GM12878 (cell line): ENCODE measurements around the gene CRMP1. TPM values are rescaled to one million over a fixed set of nuclear protein-coding genes. Genes with fewer than 3 reads are reported as not detected.

Experiments used
- ATAC-seq: fragments of 200-7000 bp; cut with Tn5 transposase; 3 replicates; pipeline ENCODE4 v1.9.1; 2020; ENCODE audit warnings: mild to moderate bottlenecking, moderate library complexity
- BruUV-seq: library from RNA; stranded (reverse); fragments of 400-500 nt; replicated peaks from 2 replicates; lab custom pipeline; 2021; lab: Mats Ljungman, UMichigan
- CTCF ChIA-PET: fragments of 300-600 bp; sonication (Branson Sonifier 250); formaldehyde crosslinking; extraction: SDS; loops from one replicate; lab custom pipeline; 2021; ENCODE audit warnings: inconsistent platforms; lab: Yijun Ruan, JAX
- POLR2A ChIA-PET: fragments of 350-600 bp; formaldehyde crosslinking; extraction: SDS; loops from one replicate; lab custom pipeline; 2021; ENCODE audit warnings: inconsistent platforms; lab: Charles Lee
- RAD21 ChIA-PET: fragments of 300-600 bp; sonication (Branson Sonifier 250); formaldehyde crosslinking; loops from one replicate; lab custom pipeline; 2023; ENCODE audit warnings: antibody characterized with exemption; ENCODE audit not compliant: unreplicated experiment; lab: Charles Lee
- SMC1A ChIA-PET: fragments of 300-600 bp; sonication (Branson Sonifier 250); formaldehyde crosslinking; loops from one replicate; lab custom pipeline; 2023; ENCODE audit not compliant: unreplicated experiment, uncharacterized antibody; lab: Charles Lee
- DNase-seq: peaks from one replicate; pipeline ENCODE4 v3.0.0-alpha.2; 2011; ENCODE audit warnings: low read depth, low spot score
- FAIRE-seq: peaks from 3 replicates; lab custom pipeline; 2011; peaks lifted over from hg19 to GRCh38; lab: Jason Lieb, UNC
- H2AFZ ChIP-seq: 2 replicates; pipeline ENCODE4 v1.6.0; 2011; ENCODE audit warnings: low read depth, low read length, control low read depth; ENCODE audit not compliant: control insufficient read depth
- H3K27ac ChIP-seq: 2 replicates; pipeline ENCODE4 v1.5.1; 2011; ENCODE audit warnings: control low read depth; ENCODE audit not compliant: control insufficient read depth, insufficient read depth
- H3K27me3 ChIP-seq, 2 experiments: replicated peaks in 1 of 2; 2 replicates each; pipeline versions ENCODE4 v1.6.0 to v1.6.1; 2011; ENCODE audit warnings: low read length in 1 of 2; ENCODE audit not compliant: control insufficient read depth in 2 of 2, insufficient read depth in 2 of 2
- H3K36me3 ChIP-seq, 2 experiments: 2 replicates each; pipeline ENCODE4 v1.5.1; 2011; ENCODE audit warnings: low read length in 1 of 2; ENCODE audit not compliant: control insufficient read depth in 2 of 2, insufficient read depth in 2 of 2
- H3K4me1 ChIP-seq: 2 replicates; pipeline ENCODE4 v1.6.1; 2011; ENCODE audit warnings: mild to moderate bottlenecking, low read length, moderate library complexity, mixed read lengths; ENCODE audit not compliant: control insufficient read depth, insufficient read depth
- H3K4me2 ChIP-seq: 2 replicates; pipeline ENCODE4 v1.6.0; 2011; ENCODE audit warnings: control low read depth; ENCODE audit not compliant: control insufficient read depth, insufficient read depth
- H3K4me3 ChIP-seq: fragments of 200-600 bp; sonication (generic); 2 replicates; pipeline ENCODE4 v1.5.1; 2016
- H3K79me2 ChIP-seq: 2 replicates; pipeline ENCODE4 v1.6.0; 2011; ENCODE audit warnings: low read length; ENCODE audit not compliant: control insufficient read depth, insufficient read depth
- H3K9ac ChIP-seq: 2 replicates; pipeline ENCODE4 v1.8.0; 2011; ENCODE audit warnings: low read length, control low read depth, mixed read lengths; ENCODE audit not compliant: control insufficient read depth, insufficient read depth
- H3K9me3 ChIP-seq: replicated peaks from 3 replicates; pipeline ENCODE4 v1.5.1; 2011; ENCODE audit warnings: mild to moderate bottlenecking, low read length; ENCODE audit not compliant: control insufficient read depth, insufficient read depth
- H4K20me1 ChIP-seq: 2 replicates; pipeline ENCODE4 v1.6.0; 2011; ENCODE audit not compliant: control insufficient read depth, insufficient read depth
- ATF7 ChIP-seq: fragments of 450-650 bp; IDR thresholded peaks from 2 replicates; pipeline ENCODE4 v1.6.1; 2016; ENCODE audit warnings: low read depth, mild to moderate bottlenecking
- EGR1 ChIP-seq, 2 experiments: IDR thresholded peaks; 1 replicate in 1 of 2; 2 replicates in 1 of 2; pipeline ENCODE4 v1.6.1; 2011 to 2012; ENCODE audit warnings: low read depth in 2 of 2, low read length in 2 of 2, borderline replicate concordance in 1 of 2, mild to moderate bottlenecking in 1 of 2, moderate library complexity in 1 of 2
- HCFC1 ChIP-seq: fragments of 150-350 bp; IDR thresholded peaks from 2 replicates; pipeline ENCODE4 v1.6.1; 2014; ENCODE audit warnings: low read length
- IRF3 ChIP-seq: fragments of 450-650 bp; IDR thresholded peaks from 2 replicates; pipeline ENCODE4 v1.6.1; 2014; ENCODE audit warnings: mild to moderate bottlenecking
- IRF4 ChIP-seq: IDR thresholded peaks from 2 replicates; pipeline ENCODE4 v1.6.1; 2011; ENCODE audit warnings: low read depth, low read length
- NR2C1 ChIP-seq: fragments of 450-650 bp; IDR thresholded peaks from 2 replicates; pipeline ENCODE4 v1.6.1; 2017; ENCODE audit warnings: antibody characterized with exemption, mild to moderate bottlenecking, moderate library complexity
- SIX5 ChIP-seq: IDR thresholded peaks from 2 replicates; pipeline ENCODE4 v1.6.1; 2011; ENCODE audit warnings: mild to moderate bottlenecking, low read depth, low read length, moderate library complexity; ENCODE audit not compliant: severe bottlenecking
- SRF ChIP-seq, 2 experiments: IDR thresholded peaks; 2 replicates each; pipeline ENCODE4 v1.6.1; 2011; ENCODE audit warnings: low read depth in 2 of 2, low read length in 2 of 2, mild to moderate bottlenecking in 1 of 2, moderate library complexity in 1 of 2
- WGBS: methylation state at CpG from one replicate; pipeline ENCODE4 v1.1.6; 2016; ENCODE audit warnings: low lambda C conversion rate; ENCODE audit not compliant: insufficient replicate concordance, insufficient coverage; ENCODE audit errors: missing lambda C conversion rate; 5-methylcytosine and 5-hydroxymethylcytosine counted together
- in situ Hi-C: fragments of 300-500 bp; cut with MboI; formaldehyde crosslinking; loops from 9 replicates; pipeline ENCODE4 v1.14.3; 2018; ENCODE audit warnings: mixed read lengths
- intact Hi-C: fragments of 100-400 bp; cut with micrococcal nuclease; formaldehyde crosslinking; loops from one replicate; pipeline ENCODE4 v1.14.2; 2022; ENCODE audit not compliant: unreplicated experiment
- polyA plus RNA-seq, 11 experiments: library from polyadenylated mRNA; depleted of rRNA in 4 of 11; unstranded in 6 of 11; stranded (reverse) in 5 of 11; fragments of >200 nt; fragmentation: Nextera tagmentation in 4 of 11; fragmentation: Illumina TruSeq in 1 of 11; extraction: Ambion mirVana in 4 of 11; extraction: Trizol in 1 of 11; gene quantifications; 1 replicate in 1 of 11; 2 replicates in 10 of 11; pipeline versions ENCODE4 v1.2.1 to v1.2.3, GENCODE V29; 2011 to 2016; ENCODE audit warnings: inconsistent platforms in 2 of 11, missing spikeins in 2 of 11, low read depth in 1 of 11
- total RNA-seq, 4 experiments: library from RNA; depleted of rRNA in 3 of 4; stranded (reverse); fragments of >200 nt in 3 of 4; fragmentation: Illumina TruSeq in 1 of 4; extraction: Trizol in 1 of 4; gene quantifications; 2 replicates each; pipeline versions ENCODE4 v1.2.1 to v1.2.3, GENCODE V29; 2013 to 2021

The CRMP1 gene
- total and polyA plus RNA-seq, 10 of the 15 experiments (the other 5 are each of a cell fraction or from before 2014, with no cell fraction given): 0.03 to 1.4 (median 0.12) TPM; not detected in 2

GRCh38 chr4:5941601-5942000 is 48.7 kb upstream of the CRMP1 start:
- Histone ChIP-seq H3K36me3 (no peaks in the 10 kb centered on the region), H4K20me1 (no peaks in the 10 kb centered on the region), H3K9ac (no peak overlapping the region), H3K79me2 (no peaks in the 10 kb centered on the region), H3K4me1 (no peaks in the 10 kb centered on the region; the same call in 1 of the 2 replicates), H3K27ac (no peak overlapping the region), H3K9me3 (no peaks in the 10 kb centered on the region; the same call in 2 of the 3 replicates), H3K4me2 (no peak overlapping the region), H3K27me3 (no peaks in the 10 kb centered on the region), H2AFZ (no peak overlapping the region), H3K4me3 (no peak overlapping the region)
- DNase-seq (no peak), FAIRE-seq (no peak), ATAC-seq (no peak)
- 9% methylated on average over 6 of the region's 6 CpGs for WGBS
- intact Hi-C loops (no loop called here), in situ Hi-C loops (no loop called here)
- ChIA-PET CTCF (no interaction called here), RAD21 (no interaction called here), SMC1A (no interaction called here), POLR2A (no interaction called here)
- no TSS peak for BruUV-seq
- TF ChIP-seq IRF4 (no peak), ATF7 (no peak), SIX5 (no peak), SRF (IDR thresholded peaks at IDR 0.05; ENCODE audit: low read depth in 2 of 2, low read length in 2 of 2) (no peak), IRF3 (no peak), NR2C1 (no peak), HCFC1 (no peak), EGR1 (IDR thresholded peaks at IDR 0.05; ENCODE audit: borderline replicate concordance in 1 of 2, low read depth in 2 of 2, low read length in 2 of 2) (no peak)
